ENCODE results near the gene PIP4K2A.

The PIP4K2A gene

GRCh38 chr10:22690614-22691431 lies 23.6 kb downstream of the PIP4K2A start:
- DNase-seq = no peak

- DNase-seq = no peak
Observed at GRCh38 chr10:22690158-22690557, 24.2 kb downstream of the PIP4K2A start.

- no peak for DNase-seq
Observed at GRCh38 chr10:22686347-22686746, 28.0 kb downstream of the PIP4K2A start.

- DNase-seq = no peak
Observed at GRCh38 chr10:22685926-22686325, 28.5 kb downstream of the PIP4K2A start.

GRCh38 chr10:22684699-22685098 lies 29.7 kb downstream of the PIP4K2A start:
- DNase-seq = no peak

- no peak for DNase-seq
Observed at GRCh38 chr10:22683140-22683389, 31.3 kb downstream of the PIP4K2A start.

GRCh38 chr10:22682237-22683139 lies 31.9 kb downstream of the PIP4K2A start:
- no peak for DNase-seq

- no peak for DNase-seq
Observed at GRCh38 chr10:22681783-22682183, 32.6 kb downstream of the PIP4K2A start.

GRCh38 chr10:22681301-22681700 lies 33.1 kb downstream of the PIP4K2A start:
- no peak for DNase-seq

GRCh38 chr10:22679608-22680007 lies 34.8 kb downstream of the PIP4K2A start:
- no peak for DNase-seq

- no peak for DNase-seq
Observed at GRCh38 chr10:22677333-22677732, 37.0 kb downstream of the PIP4K2A start.

- DNase-seq = no peak
Observed at GRCh38 chr10:22676435-22676834, 37.9 kb downstream of the PIP4K2A start.

- DNase-seq = no peak
Observed at GRCh38 chr10:22674573-22674930, 39.8 kb downstream of the PIP4K2A start.

GRCh38 chr10:22673785-22674572 lies 40.4 kb downstream of the PIP4K2A start:
- DNase-seq = no peak

GRCh38 chr10:22673091-22673392 lies 41.3 kb downstream of the PIP4K2A start:
- no peak for DNase-seq

- no peak for DNase-seq
Observed at GRCh38 chr10:22672319-22673090, 41.9 kb downstream of the PIP4K2A start.

- no peak for DNase-seq
Observed at GRCh38 chr10:22670788-22671187, 43.6 kb downstream of the PIP4K2A start.

- no peak for DNase-seq
Observed at GRCh38 chr10:22669163-22669711, 45.1 kb downstream of the PIP4K2A start.

GRCh38 chr10:22667093-22667480 lies 47.3 kb downstream of the PIP4K2A start:
- no peak for DNase-seq

GRCh38 chr10:22666287-22667092 lies 47.9 kb downstream of the PIP4K2A start:
- no peak for DNase-seq

GRCh38 chr10:22665329-22665728 lies 49.0 kb downstream of the PIP4K2A start:
- DNase-seq = no peak
